SK-N-SH (cell line): ENCODE measurements around the gene OLR1. TPM values are rescaled to one million over a fixed set of nuclear protein-coding genes. Genes with fewer than 3 reads are reported as not detected.

ENCODE experiments used
- CTCF ChIA-PET: fragments of 300-600, 350-600 bp; formaldehyde crosslinking; extraction: SDS; loops from one replicate; lab custom pipeline; 2021; lab: Yijun Ruan, JAX
- POLR2A ChIA-PET: fragments of 350-600 bp; sonication (Branson Sonifier 250); formaldehyde crosslinking; extraction: SDS; loops from one replicate; lab custom pipeline; 2020; ENCODE audit warnings: antibody characterized with exemption, inconsistent platforms; lab: Yijun Ruan, JAX
- DNase-seq: peaks from one replicate; pipeline ENCODE4 v3.0.0; 2012
- H2AFZ ChIP-seq: fragments of 200-600 bp; sonication (generic); 2 replicates; pipeline ENCODE4 v1.8.1; 2016; ENCODE audit warnings: antibody characterized with exemption, mild to moderate bottlenecking, low read depth
- H3F3A ChIP-seq: fragments of 200-600 bp; sonication (generic); replicated peaks from 2 replicates; pipeline ENCODE3; 2016; ENCODE audit warnings: antibody characterized with exemption, mild to moderate bottlenecking; ENCODE audit not compliant: insufficient read depth
- H3K27ac ChIP-seq, 2 experiments: fragments of 200-500 bp in 1 of 2; fragments of 200-600 bp in 1 of 2; sonication (Bioruptor generic) in 1 of 2; sonication (generic), shearing (Covaris generic) in 1 of 2; 2 replicates each; pipeline versions ENCODE4 v1.5.1 to v1.6.1; 2014 to 2016; ENCODE audit warnings: low read depth in 2 of 2, inconsistent platforms in 1 of 2, low read length in 1 of 2, mild to moderate bottlenecking in 1 of 2, mixed read lengths in 1 of 2
- H3K27me3 ChIP-seq: fragments of 200-600 bp; sonication (generic), shearing (Covaris generic); 2 replicates; pipeline ENCODE4 v1.6.1; 2016; ENCODE audit warnings: mixed run types; ENCODE audit not compliant: insufficient read depth
- H3K36me3 ChIP-seq, 2 experiments: fragments of 200-500 bp in 1 of 2; fragments of 200-600 bp in 1 of 2; sonication (Bioruptor generic) in 1 of 2; sonication (generic) in 1 of 2; replicated peaks in 1 of 2; 2 replicates each; pipeline versions ENCODE3 to v1.5.1; 2014 to 2016; ENCODE audit warnings: low read length in 1 of 2, mild to moderate bottlenecking in 1 of 2; ENCODE audit not compliant: insufficient read depth in 2 of 2, control insufficient read depth in 1 of 2
- H3K4me1 ChIP-seq, 2 experiments: fragments of 200-500 bp in 1 of 2; fragments of 200-600 bp in 1 of 2; sonication (Bioruptor generic) in 1 of 2; sonication (generic), shearing (Covaris generic) in 1 of 2; 2 replicates each; pipeline versions ENCODE4 v1.5.1 to v1.6.1; 2014 to 2016; ENCODE audit warnings: low read depth in 1 of 2, low read length in 1 of 2, mixed run types in 1 of 2; ENCODE audit not compliant: insufficient read depth in 2 of 2, control insufficient read depth in 1 of 2
- H3K4me2 ChIP-seq: fragments of 200-600 bp; sonication (generic), shearing (Covaris generic); 2 replicates; pipeline ENCODE4 v1.6.1; 2017; ENCODE audit warnings: mixed run types
- H3K4me3 ChIP-seq, 2 experiments: fragments of 200-500 bp in 1 of 2; fragments of 200-600 bp in 1 of 2; sonication (Bioruptor generic) in 1 of 2; sonication (generic), shearing (Covaris generic) in 1 of 2; 2 replicates each; pipeline versions ENCODE4 v1.5.1 to v1.8.1; 2014 to 2016; ENCODE audit warnings: low read depth in 2 of 2, inconsistent platforms in 1 of 2, low read length in 1 of 2, mild to moderate bottlenecking in 1 of 2, mixed read lengths in 1 of 2, moderate library complexity in 1 of 2
- H3K79me2 ChIP-seq: fragments of 200-600 bp; sonication (generic); 2 replicates; pipeline ENCODE4 v1.8.1; 2017; ENCODE audit warnings: mild to moderate bottlenecking; ENCODE audit not compliant: insufficient read depth
- H3K9ac ChIP-seq: fragments of 200-600 bp; sonication (generic); 2 replicates; pipeline ENCODE4 v1.6.1; 2017; ENCODE audit warnings: mixed run types
- H3K9me2 ChIP-seq: fragments of 200-600 bp; sonication (generic); 2 replicates; pipeline ENCODE4 v1.6.1; 2017; ENCODE audit warnings: mixed run types
- H3K9me3 ChIP-seq: fragments of 200-600 bp; sonication (generic); 2 replicates; pipeline ENCODE4 v1.6.1; 2017; ENCODE audit warnings: mixed run types, mild to moderate bottlenecking, moderate library complexity
- H4K20me1 ChIP-seq: fragments of 200-600 bp; sonication (generic); 2 replicates; pipeline ENCODE4 v1.6.1; 2017; ENCODE audit warnings: mild to moderate bottlenecking, mixed run types; ENCODE audit not compliant: insufficient read depth
- CHD2 ChIP-seq: fragments of 150-350 bp; IDR thresholded peaks from 2 replicates; pipeline ENCODE4 v1.6.1; 2018; ENCODE audit warnings: low read length; ENCODE audit not compliant: partially characterized antibody
- CTCF ChIP-seq: fragments of 200-600 bp; sonication (generic); IDR thresholded peaks from 2 replicates; pipeline ENCODE4 v1.6.1; 2017; ENCODE audit warnings: antibody characterized with exemption, mild to moderate bottlenecking, moderate library complexity
- EP300 ChIP-seq, 2 experiments: IDR thresholded peaks; 2 replicates each; pipeline versions ENCODE4 v1.4.0 to v1.6.1; 2012; ENCODE audit warnings: borderline replicate concordance in 1 of 2, low read depth in 1 of 2, low read length in 1 of 2
- EZH2phosphoT487 ChIP-seq: fragments of 200-600 bp; sonication (generic); IDR thresholded peaks from 2 replicates; pipeline ENCODE4 v1.6.1; 2017; ENCODE audit warnings: low read depth, mixed run types, mild to moderate bottlenecking, antibody characterized with exemption, moderate library complexity, borderline replicate concordance
- FOSL2 ChIP-seq: IDR thresholded peaks from 2 replicates; pipeline ENCODE4 v1.4.0; 2012; ENCODE audit warnings: low read depth, mild to moderate bottlenecking, moderate library complexity, borderline replicate concordance
- FOXJ3 ChIP-seq: sonication (generic); formaldehyde crosslinking; IDR thresholded peaks from 2 replicates; pipeline ENCODE4 v1.5.1; 2020; ENCODE audit warnings: mild to moderate bottlenecking, missing genetic modification reagents
- FOXM1 ChIP-seq: IDR thresholded peaks from 2 replicates; pipeline ENCODE4 v1.4.0; 2012; ENCODE audit warnings: low read depth, mild to moderate bottlenecking
- GATA2 ChIP-seq: sonication (generic); formaldehyde crosslinking; IDR thresholded peaks from 2 replicates; pipeline ENCODE4 v1.5.0; 2020; ENCODE audit warnings: mild to moderate bottlenecking, missing genetic modification reagents
- MEF2A ChIP-seq: IDR thresholded peaks from 2 replicates; pipeline ENCODE4 v1.4.0; 2012; ENCODE audit warnings: low read depth, borderline replicate concordance
- PBX3 ChIP-seq: IDR thresholded peaks from 2 replicates; pipeline ENCODE4; 2012
- RAD21 ChIP-seq: IDR thresholded peaks from 2 replicates; pipeline ENCODE4 v1.6.1; 2012; ENCODE audit warnings: mild to moderate bottlenecking, low read length
- RCOR1 ChIP-seq: fragments of 150-350 bp; IDR thresholded peaks from 2 replicates; pipeline ENCODE4 v1.6.1; 2017; ENCODE audit warnings: antibody characterized with exemption, low read length
- REST ChIP-seq: IDR thresholded peaks from 2 replicates; pipeline ENCODE4 v1.6.1; 2012; ENCODE audit warnings: mild to moderate bottlenecking, low read depth, low read length, moderate library complexity
- RFX5 ChIP-seq: IDR thresholded peaks from 2 replicates; pipeline ENCODE4 v1.6.1; 2012; ENCODE audit warnings: mild to moderate bottlenecking, improper control_type of control experiment, low read length
- SIN3A ChIP-seq: IDR thresholded peaks from 2 replicates; pipeline ENCODE4 v1.6.1; 2012; ENCODE audit warnings: low read depth, mild to moderate bottlenecking, low read length, moderate library complexity, borderline replicate concordance
- TAF1 ChIP-seq: IDR thresholded peaks from 2 replicates; pipeline ENCODE4 v1.6.1; 2012; ENCODE audit warnings: low read depth, mild to moderate bottlenecking, low read length, moderate library complexity, borderline replicate concordance
- TCF12 ChIP-seq: IDR thresholded peaks from 2 replicates; pipeline ENCODE4 v1.4.0; 2012
- USF1 ChIP-seq: IDR thresholded peaks from 2 replicates; pipeline ENCODE4 v1.4.0; 2012; ENCODE audit warnings: low read depth, borderline replicate concordance
- YY1 ChIP-seq: IDR thresholded peaks from 2 replicates; pipeline ENCODE4 v1.4.0; 2012; ENCODE audit warnings: low read depth, mild to moderate bottlenecking
- WGBS: methylation state at CpG from one replicate; pipeline ENCODE4 v1.1.6; 2017; ENCODE audit warnings: low lambda C conversion rate; 5-methylcytosine and 5-hydroxymethylcytosine counted together
- polyA plus RNA-seq, 3 experiments: library from polyadenylated mRNA; depleted of rRNA; stranded (reverse); fragments of >200 nt; gene quantifications; 2 replicates each; pipeline ENCODE4 v1.2.3, GENCODE V29; 2012
- TF ChIP-seq, protein P1 (sequence below): IDR thresholded peaks from 2 replicates; pipeline ENCODE4 v1.4.0; 2012; ENCODE audit warnings: low read depth, borderline replicate concordance

OLR1 gene
- polyA plus RNA-seq, 1 of the 3 experiments (the other 2 are of a cell fraction), result not detected

DNA sequence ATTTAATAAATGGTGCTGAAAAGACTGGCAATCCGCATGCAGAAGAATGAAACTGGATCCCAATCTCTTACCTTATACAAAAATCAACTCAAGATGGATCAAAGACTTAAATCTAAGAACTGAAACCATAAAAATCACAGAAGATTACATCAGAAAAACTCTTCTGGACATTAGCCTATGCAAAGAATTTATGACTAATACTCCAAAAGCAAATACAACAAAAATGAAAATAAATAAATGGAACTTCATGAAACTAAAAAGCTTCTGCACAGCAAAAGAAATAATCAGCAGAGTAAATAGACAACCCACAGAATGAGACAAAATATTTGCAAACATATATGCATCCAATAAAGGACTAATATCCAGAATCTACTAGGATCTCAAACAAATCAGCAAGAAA lies 58.9 kb downstream of the OLR1 start (continued):
- TF ChIP-seq, protein P1, sequence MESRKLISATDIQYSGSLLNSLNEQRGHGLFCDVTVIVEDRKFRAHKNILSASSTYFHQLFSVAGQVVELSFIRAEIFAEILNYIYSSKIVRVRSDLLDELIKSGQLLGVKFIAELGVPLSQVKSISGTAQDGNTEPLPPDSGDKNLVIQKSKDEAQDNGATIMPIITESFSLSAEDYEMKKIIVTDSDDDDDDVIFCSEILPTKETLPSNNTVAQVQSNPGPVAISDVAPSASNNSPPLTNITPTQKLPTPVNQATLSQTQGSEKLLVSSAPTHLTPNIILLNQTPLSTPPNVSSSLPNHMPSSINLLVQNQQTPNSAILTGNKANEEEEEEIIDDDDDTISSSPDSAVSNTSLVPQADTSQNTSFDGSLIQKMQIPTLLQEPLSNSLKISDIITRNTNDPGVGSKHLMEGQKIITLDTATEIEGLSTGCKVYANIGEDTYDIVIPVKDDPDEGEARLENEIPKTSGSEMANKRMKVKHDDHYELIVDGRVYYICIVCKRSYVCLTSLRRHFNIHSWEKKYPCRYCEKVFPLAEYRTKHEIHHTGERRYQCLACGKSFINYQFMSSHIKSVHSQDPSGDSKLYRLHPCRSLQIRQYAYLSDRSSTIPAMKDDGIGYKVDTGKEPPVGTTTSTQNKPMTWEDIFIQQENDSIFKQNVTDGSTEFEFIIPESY, result no peak
- TF ChIP-seq SIN3A (no peak), EZH2phosphoT487 (no peak), GATA2 (CRISPR knock-in tag) (no peak)

GRCh38 chr12:10111451-10111850 lies 60.5 kb downstream of the OLR1 start:
- H3K4me3 ChIP-seq, result no peak overlapping the region
- 36% methylated on average over 21 of the region's 38 CpGs for WGBS
- H3K36me3 ChIP-seq, result no peaks in the 10 kb centered on the region
- H3F3A ChIP-seq, result no peaks in the 10 kb centered on the region
- H4K20me1 ChIP-seq, result no peaks in the 10 kb centered on the region
- H3K4me1 ChIP-seq, result no peaks in the 10 kb centered on the region
- no peak overlapping the region for H2AFZ ChIP-seq
- H3K9me3 ChIP-seq, result no peaks in the 10 kb centered on the region
- TF ChIP-seq, protein P1, result no peak
- TF ChIP-seq MEF2A (no peak), RAD21 (no peak), TAF1 (no peak), TCF12 (no peak), EP300 (IDR thresholded peaks at IDR 0.05; ENCODE audit: borderline replicate concordance in 1 of 2, low read depth in 1 of 2, low read length in 1 of 2) (no peak), EZH2phosphoT487 (no peak), YY1 (no peak), FOXJ3 (CRISPR knock-in tag) (no peak), RCOR1 (no peak), FOXM1 (no peak), USF1 (no peak), REST (no peak), RFX5 (no peak), CTCF (no peak), FOSL2 (no peak), CHD2 (no peak), PBX3 (no peak)
- peaks cover 10% of the 10 kb centered on the region; the same call in 1 of the 2 replicates for H3K27me3 ChIP-seq
- H3K9ac ChIP-seq, result no peak overlapping the region
- no peak overlapping the region for H3K27ac ChIP-seq
- no peak overlapping the region for H3K4me2 ChIP-seq
- DNase-seq, result no peak
- POLR2A ChIA-PET, result no interaction called here
- no peaks in the 10 kb centered on the region for H3K9me2 ChIP-seq
- no peaks in the 10 kb centered on the region for H3K79me2 ChIP-seq
- CTCF ChIA-PET, result no interaction called here
